ENCODE results near the gene TMEM220. TPM values are rescaled to one million over a fixed set of nuclear protein-coding genes. Genes with fewer than 3 reads are reported as not detected.

The TMEM220 gene
- total RNA-seq, 2 donors from 2014 or later: 7.0 to 7.5 TPM

GRCh38 chr17:10742431-10742830 lies 12.6 kb upstream of the TMEM220 start:
- ATAC-seq (ENCODE audit: insufficient number of reproducible peaks, low FRiP score, low read depth) (no peak), DNase-seq (ENCODE audit: low spot score) (no peak)
- Histone ChIP-seq H3K4me3 (no peak overlapping the region), H3K9me3 (no peaks in the 10 kb centered on the region), H3K36me3 (no peaks in the 10 kb centered on the region), H3K27ac (no peak overlapping the region), H3K27me3 (replicated peaks; ENCODE audit: insufficient read depth) (no peaks in the 10 kb centered on the region), H3K4me1 (ENCODE audit: control insufficient read depth in 1 of 2, low read depth in 2 of 2) (peaks cover 5 to 8% of the 10 kb centered on the region in 2 donors)
- TF ChIP-seq, protein P1, sequence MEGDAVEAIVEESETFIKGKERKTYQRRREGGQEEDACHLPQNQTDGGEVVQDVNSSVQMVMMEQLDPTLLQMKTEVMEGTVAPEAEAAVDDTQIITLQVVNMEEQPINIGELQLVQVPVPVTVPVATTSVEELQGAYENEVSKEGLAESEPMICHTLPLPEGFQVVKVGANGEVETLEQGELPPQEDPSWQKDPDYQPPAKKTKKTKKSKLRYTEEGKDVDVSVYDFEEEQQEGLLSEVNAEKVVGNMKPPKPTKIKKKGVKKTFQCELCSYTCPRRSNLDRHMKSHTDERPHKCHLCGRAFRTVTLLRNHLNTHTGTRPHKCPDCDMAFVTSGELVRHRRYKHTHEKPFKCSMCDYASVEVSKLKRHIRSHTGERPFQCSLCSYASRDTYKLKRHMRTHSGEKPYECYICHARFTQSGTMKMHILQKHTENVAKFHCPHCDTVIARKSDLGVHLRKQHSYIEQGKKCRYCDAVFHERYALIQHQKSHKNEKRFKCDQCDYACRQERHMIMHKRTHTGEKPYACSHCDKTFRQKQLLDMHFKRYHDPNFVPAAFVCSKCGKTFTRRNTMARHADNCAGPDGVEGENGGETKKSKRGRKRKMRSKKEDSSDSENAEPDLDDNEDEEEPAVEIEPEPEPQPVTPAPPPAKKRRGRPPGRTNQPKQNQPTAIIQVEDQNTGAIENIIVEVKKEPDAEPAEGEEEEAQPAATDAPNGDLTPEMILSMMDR (IDR thresholded peaks at IDR 0.05): no peak

GRCh38 chr17:10741416-10742135 lies 11.8 kb upstream of the TMEM220 start:
- H3K4me3 ChIP-seq: no peak overlapping the region
- peaks cover 5 to 11% of the 10 kb centered on the region in 2 donors for H3K4me1 ChIP-seq (ENCODE audit: control insufficient read depth in 1 of 2, low read depth in 2 of 2)
- no peaks in the 10 kb centered on the region for H3K36me3 ChIP-seq
- H3K27me3 ChIP-seq (replicated peaks; ENCODE audit: insufficient read depth): no peaks in the 10 kb centered on the region
- no peak for DNase-seq (ENCODE audit: low spot score)
- ATAC-seq (ENCODE audit: insufficient number of reproducible peaks, low FRiP score, low read depth): no peak
- no peak overlapping the region for H3K27ac ChIP-seq
- no peaks in the 10 kb centered on the region for H3K9me3 ChIP-seq
- TF ChIP-seq, protein P1 (IDR thresholded peaks at IDR 0.05): no peak

DNA sequence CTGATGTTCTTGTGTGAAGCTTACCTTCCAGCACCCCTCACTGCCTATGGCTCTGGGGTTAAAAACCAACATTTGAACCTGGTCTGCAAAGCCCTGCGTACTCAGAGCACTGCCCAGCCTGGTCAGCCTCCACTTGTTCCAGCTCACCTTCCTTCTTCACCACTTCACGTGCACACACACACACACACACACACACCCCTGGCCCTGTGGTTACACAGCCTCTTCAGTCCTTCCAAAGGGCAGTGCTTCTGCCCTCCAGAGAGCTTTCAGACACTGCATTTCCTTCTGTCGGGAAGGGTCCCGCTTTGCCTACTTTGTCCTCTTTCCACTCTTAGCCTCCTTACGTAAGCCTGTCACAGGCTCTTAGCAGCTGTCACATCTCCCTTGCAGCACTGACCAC lies 9.6 kb upstream of the TMEM220 start:
- DNase-seq (ENCODE audit: low spot score) (no peak), ATAC-seq (ENCODE audit: insufficient number of reproducible peaks, low FRiP score, low read depth) (no peak)

DNA sequence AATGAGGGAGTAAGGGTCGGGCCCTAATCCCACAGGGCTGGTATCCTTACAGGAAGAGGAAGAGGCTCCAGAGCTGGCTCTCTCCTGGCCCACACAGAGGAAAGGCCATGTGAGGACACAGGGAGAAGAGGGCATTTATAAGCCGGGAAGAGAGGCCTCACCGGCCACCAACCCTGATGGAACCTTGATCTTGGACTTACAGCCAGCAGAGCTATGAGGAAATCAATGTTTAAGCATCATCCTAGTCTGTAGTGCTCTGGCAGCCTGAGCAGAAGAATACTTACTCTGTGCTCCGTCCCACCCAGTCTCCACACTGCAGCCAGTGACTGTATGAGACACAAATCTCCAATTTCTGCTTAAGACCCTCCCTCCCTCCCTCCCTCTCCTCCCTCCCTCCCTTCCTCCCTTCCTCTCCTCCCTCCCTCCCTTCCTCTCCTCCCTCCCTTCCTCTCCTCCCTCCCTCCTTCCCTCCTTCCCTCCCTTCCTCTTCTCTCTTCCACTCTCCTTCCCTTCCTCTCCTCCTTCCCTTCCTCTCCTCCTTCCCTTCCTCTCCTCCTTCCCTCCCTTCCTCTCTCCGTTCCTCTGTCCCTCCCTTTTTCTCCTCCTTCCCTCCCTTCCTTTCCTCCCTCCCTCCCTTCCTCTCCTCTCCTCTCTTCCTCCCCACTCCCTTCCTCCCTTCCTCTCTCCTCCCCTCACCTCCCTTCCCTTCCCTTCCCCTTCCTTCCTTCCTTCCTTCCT lies 8.9 kb upstream of the TMEM220 start:
- Histone ChIP-seq H3K27ac (no peak overlapping the region), H3K4me1 (ENCODE audit: control insufficient read depth in 1 of 2, low read depth in 2 of 2) (peaks cover 0 to 6% of the 10 kb centered on the region in 2 donors), H3K27me3 (replicated peaks; ENCODE audit: insufficient read depth) (no peaks in the 10 kb centered on the region), H3K4me3 (no peak overlapping the region), H3K9me3 (no peaks in the 10 kb centered on the region), H3K36me3 (no peaks in the 10 kb centered on the region)
- TF ChIP-seq, protein P1 (IDR thresholded peaks at IDR 0.05): no peak
- DNase-seq (ENCODE audit: low spot score) (no peak), ATAC-seq (ENCODE audit: insufficient number of reproducible peaks, low FRiP score, low read depth) (no peak)

More for the DNA sequence above, 9.6 kb upstream of the TMEM220 start:
- Histone ChIP-seq H3K27ac (no peak overlapping the region), H3K4me3 (no peak overlapping the region), H3K4me1 (ENCODE audit: control insufficient read depth in 1 of 2, low read depth in 2 of 2) (peaks cover 4 to 10% of the 10 kb centered on the region in 2 donors), H3K27me3 (replicated peaks; ENCODE audit: insufficient read depth) (no peaks in the 10 kb centered on the region), H3K36me3 (no peaks in the 10 kb centered on the region), H3K9me3 (no peaks in the 10 kb centered on the region)
- TF ChIP-seq, protein P1 (IDR thresholded peaks at IDR 0.05): no peak

GRCh38 chr17:10737736-10738135 lies 7.9 kb upstream of the TMEM220 start:
- no peak for DNase-seq (ENCODE audit: low spot score)
- no peaks in the 10 kb centered on the region for H3K9me3 ChIP-seq
- TF ChIP-seq, protein P1 (IDR thresholded peaks at IDR 0.05): no peak
- no peak overlapping the region for H3K27ac ChIP-seq
- H3K4me1 ChIP-seq (ENCODE audit: control insufficient read depth in 1 of 2, low read depth in 2 of 2): peaks cover 0 to 6% of the 10 kb centered on the region in 2 donors
- H3K4me3 ChIP-seq: no peak overlapping the region
- no peak for ATAC-seq (ENCODE audit: insufficient number of reproducible peaks, low FRiP score, low read depth)
- no peaks in the 10 kb centered on the region for H3K27me3 ChIP-seq (replicated peaks; ENCODE audit: insufficient read depth)
- H3K36me3 ChIP-seq: no peaks in the 10 kb centered on the region
